Measurements from ENCODE around the gene SV2C.

Gene SV2C

DNA sequence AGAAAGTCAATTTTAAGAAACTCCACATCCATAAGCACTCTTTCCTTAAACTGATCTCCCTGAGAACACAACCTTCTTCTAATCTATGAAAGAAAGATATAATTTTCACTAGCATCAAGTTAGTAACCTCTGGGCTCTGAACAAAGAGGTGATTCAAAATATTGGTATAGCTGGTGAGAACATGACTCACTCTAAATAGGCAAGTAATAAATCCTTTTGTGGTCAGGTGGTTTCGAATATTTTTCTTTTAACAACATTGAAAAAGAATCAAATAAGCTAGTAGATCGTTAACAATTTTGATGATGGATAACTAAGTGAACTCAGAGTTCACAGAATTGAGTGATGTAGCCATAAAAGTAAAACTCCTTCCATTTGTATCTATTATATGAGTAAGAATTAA lies 169.3 kb downstream of the SV2C start:
- H3K9me3 ChIP-seq (ENCODE audit: control insufficient read depth, insufficient read depth, low read depth, low read length) = no peaks in the 10 kb centered on the region
- CTCF ChIA-PET = no interaction called here
- no peaks in the 10 kb centered on the region for H3K36me3 ChIP-seq (ENCODE audit: control insufficient read depth in 2 of 2, insufficient read depth in 1 of 2, low read length in 2 of 2)
- H3K4me1 ChIP-seq (ENCODE audit: control insufficient read depth, insufficient read depth, low read length) = no peaks in the 10 kb centered on the region
- TF ChIP-seq, protein P1, sequence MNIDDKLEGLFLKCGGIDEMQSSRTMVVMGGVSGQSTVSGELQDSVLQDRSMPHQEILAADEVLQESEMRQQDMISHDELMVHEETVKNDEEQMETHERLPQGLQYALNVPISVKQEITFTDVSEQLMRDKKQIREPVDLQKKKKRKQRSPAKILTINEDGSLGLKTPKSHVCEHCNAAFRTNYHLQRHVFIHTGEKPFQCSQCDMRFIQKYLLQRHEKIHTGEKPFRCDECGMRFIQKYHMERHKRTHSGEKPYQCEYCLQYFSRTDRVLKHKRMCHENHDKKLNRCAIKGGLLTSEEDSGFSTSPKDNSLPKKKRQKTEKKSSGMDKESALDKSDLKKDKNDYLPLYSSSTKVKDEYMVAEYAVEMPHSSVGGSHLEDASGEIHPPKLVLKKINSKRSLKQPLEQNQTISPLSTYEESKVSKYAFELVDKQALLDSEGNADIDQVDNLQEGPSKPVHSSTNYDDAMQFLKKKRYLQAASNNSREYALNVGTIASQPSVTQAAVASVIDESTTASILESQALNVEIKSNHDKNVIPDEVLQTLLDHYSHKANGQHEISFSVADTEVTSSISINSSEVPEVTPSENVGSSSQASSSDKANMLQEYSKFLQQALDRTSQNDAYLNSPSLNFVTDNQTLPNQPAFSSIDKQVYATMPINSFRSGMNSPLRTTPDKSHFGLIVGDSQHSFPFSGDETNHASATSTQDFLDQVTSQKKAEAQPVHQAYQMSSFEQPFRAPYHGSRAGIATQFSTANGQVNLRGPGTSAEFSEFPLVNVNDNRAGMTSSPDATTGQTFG (tag by site-specific recombination; IDR thresholded peaks at IDR 0.05; ENCODE audit: borderline replicate concordance) = no peak
- TF ChIP-seq ZNF658 (tag by site-specific recombination; IDR thresholded peaks at IDR 0.05) (no peak), ZNF701 (tag by site-specific recombination; IDR thresholded peaks at IDR 0.05) (no peak), ZNF610 (tag by site-specific recombination; IDR thresholded peaks at IDR 0.05; ENCODE audit: borderline replicate concordance) (no peak), TRIM28 (IDR thresholded peaks at IDR 0.05; ENCODE audit: borderline replicate concordance, low read length) (no peak), ZNF558 (tag by site-specific recombination; IDR thresholded peaks at IDR 0.05) (no peak), PRDM1 (tag by site-specific recombination; IDR thresholded peaks at IDR 0.05) (no peak), ZEB2 (tag by site-specific recombination; IDR thresholded peaks at IDR 0.05) (no peak), ZNF48 (tag by site-specific recombination; IDR thresholded peaks at IDR 0.05) (no peak), KLF16 (tag by site-specific recombination; IDR thresholded peaks at IDR 0.05) (no peak), ZBTB20 (tag by site-specific recombination; IDR thresholded peaks at IDR 0.05) (no peak), EGR2 (tag by site-specific recombination; IDR thresholded peaks at IDR 0.05; ENCODE audit: low read depth) (no peak)
- POLR2A ChIA-PET = no interaction called here
- no peak overlapping the region for H3K27ac ChIP-seq (ENCODE audit: extremely low read depth, low read depth, low read length)
- no peak overlapping the region for H3K4me3 ChIP-seq (ENCODE audit: low read depth, low read length)

DNA sequence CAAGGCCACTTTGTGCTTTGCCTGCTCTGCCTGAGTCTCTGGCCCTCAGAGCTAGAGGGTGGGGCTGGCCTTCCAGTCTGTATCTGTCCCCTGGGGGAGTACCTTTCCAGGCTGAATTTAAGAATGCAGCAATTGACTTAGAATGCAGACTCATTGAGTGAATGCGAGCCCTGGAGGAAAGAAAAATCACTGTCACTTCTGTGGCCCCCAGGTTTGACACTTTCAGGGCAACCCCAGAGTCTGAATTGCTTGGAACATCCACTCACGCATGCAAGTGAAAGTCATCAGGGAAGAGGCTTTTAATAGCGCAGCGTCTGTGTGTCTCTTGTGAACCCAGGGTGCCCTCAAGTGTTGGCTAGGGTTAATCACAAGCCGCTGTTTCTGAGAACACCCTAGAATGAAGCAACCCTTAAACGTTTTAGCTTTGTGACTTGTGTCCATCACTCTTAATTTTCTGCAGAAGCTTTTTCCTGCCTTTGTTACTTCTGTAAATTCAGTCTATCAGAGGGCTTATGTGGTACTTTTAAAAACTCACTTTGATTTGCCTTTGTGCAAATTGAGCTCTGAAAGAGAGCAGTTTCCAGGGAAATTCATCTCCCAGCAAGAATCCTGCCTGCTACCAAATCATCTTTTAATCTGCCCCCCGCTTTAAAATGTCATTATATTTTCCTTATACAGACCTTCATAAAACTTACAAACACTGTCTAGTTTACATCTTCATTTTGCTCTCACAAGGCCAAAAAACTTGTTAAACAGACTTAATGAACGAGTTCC lies 173.1 kb downstream of the SV2C start:
- Histone ChIP-seq H3K4me1 (ENCODE audit: control insufficient read depth, insufficient read depth, low read length) (no peaks in the 10 kb centered on the region), H3K27ac (ENCODE audit: extremely low read depth, low read depth, low read length) (no peak overlapping the region), H3K9me3 (ENCODE audit: control insufficient read depth, insufficient read depth, low read depth, low read length) (no peaks in the 10 kb centered on the region), H3K36me3 (ENCODE audit: control insufficient read depth in 2 of 2, insufficient read depth in 1 of 2, low read length in 2 of 2) (no peaks in the 10 kb centered on the region), H3K4me3 (ENCODE audit: low read depth, low read length) (no peak overlapping the region)
- ChIA-PET CTCF (interaction anchor here (0.5 to 2.9 kb wide), 28 partner anchors 9 to 1397 kb away, joined by 3 to 12 read pairs (median 3); no protein-coding TSS in a partner anchor), POLR2A (no interaction called here)
- TF ChIP-seq MYNN (tag by site-specific recombination; IDR thresholded peaks at IDR 0.05; ENCODE audit: borderline replicate concordance) (peak; percentile 46), ZNF792 (tag by site-specific recombination; IDR thresholded peaks at IDR 0.05) (no peak), ZNF501 (tag by site-specific recombination; IDR thresholded peaks at IDR 0.05) (0 out of 2 replicates have a peak, but pooled peaks have one; percentile 34), ZBTB20 (tag by site-specific recombination; IDR thresholded peaks at IDR 0.05) (peak; percentile 69; the same call in 1 of the 2 replicates), ZNF10 (tag by site-specific recombination; IDR thresholded peaks at IDR 0.05) (0 out of 2 replicates have a peak, but pooled peaks have one; percentile 11), ZNF184 (tag by site-specific recombination; IDR thresholded peaks at IDR 0.05) (no peak), ZNF654 (tag by site-specific recombination; IDR thresholded peaks at IDR 0.05; ENCODE audit: low read depth) (peak; percentile 98), ZSCAN30 (tag by site-specific recombination; IDR thresholded peaks at IDR 0.05) (peak; percentile 43; the same call in 1 of the 2 replicates), PRDM1 (tag by site-specific recombination; IDR thresholded peaks at IDR 0.05) (peak; percentile 84), ZNF623 (tag by site-specific recombination; IDR thresholded peaks at IDR 0.05) (no peak), ZNF76 (tag by site-specific recombination; IDR thresholded peaks at IDR 0.05; ENCODE audit: borderline replicate concordance, low read depth) (no peak), RBAK (tag by site-specific recombination; IDR thresholded peaks at IDR 0.05) (no peak), HOXD13 (CRISPR knock-in tag; IDR thresholded peaks at IDR 0.05; ENCODE audit: borderline replicate concordance) (no peak), ZNF600 (tag by site-specific recombination; IDR thresholded peaks at IDR 0.05) (no peak)
- TF ChIP-seq, protein P2, sequence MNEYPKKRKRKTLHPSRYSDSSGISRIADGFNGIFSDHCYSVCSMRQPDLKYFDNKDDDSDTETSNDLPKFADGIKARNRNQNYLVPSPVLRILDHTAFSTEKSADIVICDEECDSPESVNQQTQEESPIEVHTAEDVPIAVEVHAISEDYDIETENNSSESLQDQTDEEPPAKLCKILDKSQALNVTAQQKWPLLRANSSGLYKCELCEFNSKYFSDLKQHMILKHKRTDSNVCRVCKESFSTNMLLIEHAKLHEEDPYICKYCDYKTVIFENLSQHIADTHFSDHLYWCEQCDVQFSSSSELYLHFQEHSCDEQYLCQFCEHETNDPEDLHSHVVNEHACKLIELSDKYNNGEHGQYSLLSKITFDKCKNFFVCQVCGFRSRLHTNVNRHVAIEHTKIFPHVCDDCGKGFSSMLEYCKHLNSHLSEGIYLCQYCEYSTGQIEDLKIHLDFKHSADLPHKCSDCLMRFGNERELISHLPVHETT (tag by site-specific recombination; IDR thresholded peaks at IDR 0.05) = no peak
- TF ChIP-seq, protein P3, sequence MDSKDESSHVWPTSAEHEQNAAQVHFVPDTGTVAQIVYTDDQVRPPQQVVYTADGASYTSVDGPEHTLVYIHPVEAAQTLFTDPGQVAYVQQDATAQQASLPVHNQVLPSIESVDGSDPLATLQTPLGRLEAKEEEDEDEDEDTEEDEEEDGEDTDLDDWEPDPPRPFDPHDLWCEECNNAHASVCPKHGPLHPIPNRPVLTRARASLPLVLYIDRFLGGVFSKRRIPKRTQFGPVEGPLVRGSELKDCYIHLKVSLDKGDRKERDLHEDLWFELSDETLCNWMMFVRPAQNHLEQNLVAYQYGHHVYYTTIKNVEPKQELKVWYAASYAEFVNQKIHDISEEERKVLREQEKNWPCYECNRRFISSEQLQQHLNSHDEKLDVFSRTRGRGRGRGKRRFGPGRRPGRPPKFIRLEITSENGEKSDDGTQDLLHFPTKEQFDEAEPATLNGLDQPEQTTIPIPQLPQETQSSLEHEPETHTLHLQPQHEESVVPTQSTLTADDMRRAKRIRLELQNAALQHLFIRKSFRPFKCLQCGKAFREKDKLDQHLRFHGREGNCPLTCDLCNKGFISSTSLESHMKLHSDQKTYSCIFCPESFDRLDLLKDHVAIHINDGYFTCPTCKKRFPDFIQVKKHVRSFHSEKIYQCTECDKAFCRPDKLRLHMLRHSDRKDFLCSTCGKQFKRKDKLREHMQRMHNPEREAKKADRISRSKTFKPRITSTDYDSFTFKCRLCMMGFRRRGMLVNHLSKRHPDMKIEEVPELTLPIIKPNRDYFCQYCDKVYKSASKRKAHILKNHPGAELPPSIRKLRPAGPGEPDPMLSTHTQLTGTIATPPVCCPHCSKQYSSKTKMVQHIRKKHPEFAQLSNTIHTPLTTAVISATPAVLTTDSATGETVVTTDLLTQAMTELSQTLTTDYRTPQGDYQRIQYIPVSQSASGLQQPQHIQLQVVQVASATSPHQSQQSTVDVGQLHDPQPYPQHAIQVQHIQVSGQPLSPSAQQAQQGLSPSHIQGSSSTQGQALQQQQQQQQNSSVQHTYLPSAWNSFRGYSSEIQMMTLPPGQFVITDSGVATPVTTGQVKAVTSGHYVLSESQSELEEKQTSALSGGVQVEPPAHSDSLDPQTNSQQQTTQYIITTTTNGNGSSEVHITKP (tag by site-specific recombination; IDR thresholded peaks at IDR 0.05) = peak; percentile 59
- TF ChIP-seq, protein P4, sequence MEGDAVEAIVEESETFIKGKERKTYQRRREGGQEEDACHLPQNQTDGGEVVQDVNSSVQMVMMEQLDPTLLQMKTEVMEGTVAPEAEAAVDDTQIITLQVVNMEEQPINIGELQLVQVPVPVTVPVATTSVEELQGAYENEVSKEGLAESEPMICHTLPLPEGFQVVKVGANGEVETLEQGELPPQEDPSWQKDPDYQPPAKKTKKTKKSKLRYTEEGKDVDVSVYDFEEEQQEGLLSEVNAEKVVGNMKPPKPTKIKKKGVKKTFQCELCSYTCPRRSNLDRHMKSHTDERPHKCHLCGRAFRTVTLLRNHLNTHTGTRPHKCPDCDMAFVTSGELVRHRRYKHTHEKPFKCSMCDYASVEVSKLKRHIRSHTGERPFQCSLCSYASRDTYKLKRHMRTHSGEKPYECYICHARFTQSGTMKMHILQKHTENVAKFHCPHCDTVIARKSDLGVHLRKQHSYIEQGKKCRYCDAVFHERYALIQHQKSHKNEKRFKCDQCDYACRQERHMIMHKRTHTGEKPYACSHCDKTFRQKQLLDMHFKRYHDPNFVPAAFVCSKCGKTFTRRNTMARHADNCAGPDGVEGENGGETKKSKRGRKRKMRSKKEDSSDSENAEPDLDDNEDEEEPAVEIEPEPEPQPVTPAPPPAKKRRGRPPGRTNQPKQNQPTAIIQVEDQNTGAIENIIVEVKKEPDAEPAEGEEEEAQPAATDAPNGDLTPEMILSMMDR (tag by site-specific recombination; IDR thresholded peaks at IDR 0.05) = peak; percentile 82

Measured in HEK293 (cell line).